Heart right ventricle (tissue), 16 donors: ENCODE results near the gene KRTAP5-8. TPM values are rescaled to one million over a fixed set of nuclear protein-coding genes. Genes with fewer than 3 reads are reported as not detected.

Source experiments
- ATAC-seq, 8 donors: fragments of 200-7000 bp; cut with Tn5 transposase; one replicate each; pipeline ENCODE4 v1.9.1; 2020; ENCODE audit warnings: mild to moderate bottlenecking in 8 of 8, moderate library complexity in 8 of 8, moderate number of reproducible peaks in 1 of 8
- DNase-seq, 2 donors: peaks; one replicate each; pipeline ENCODE4 v3.0.0-alpha.2; 2020
- H3K27ac ChIP-seq, 10 donors: fragments of 200-600 bp; sonication (generic) in 2 of 10; one replicate each; pipeline versions ENCODE4 v1.5.0 to v1.8.0; 2020 to 2022; ENCODE audit warnings: mild to moderate bottlenecking in 3 of 10
- H3K27me3 ChIP-seq, 7 donors: fragments of 200-600 bp; one replicate each; pipeline ENCODE4 v1.8.0; 2021 to 2022; ENCODE audit warnings: mild to moderate bottlenecking in 2 of 7
- H3K36me3 ChIP-seq, 9 donors: fragments of 200-600 bp; sonication (generic) in 1 of 9; one replicate each; pipeline versions ENCODE4 v1.5.0 to v1.8.0; 2020 to 2022; ENCODE audit warnings: mild to moderate bottlenecking in 2 of 9
- H3K4me1 ChIP-seq, 9 donors: fragments of 200-600 bp; sonication (generic) in 1 of 9; one replicate each; pipeline versions ENCODE4 v1.5.0 to v1.8.0; 2020 to 2022; ENCODE audit warnings: mild to moderate bottlenecking in 4 of 9
- H3K4me3 ChIP-seq, 10 donors: fragments of 200-600 bp; sonication (generic) in 2 of 10; one replicate each; pipeline versions ENCODE4 v1.5.0 to v1.8.0; 2020 to 2022; ENCODE audit warnings: mild to moderate bottlenecking in 7 of 10, moderate library complexity in 2 of 10
- H3K9me3 ChIP-seq, 11 donors: fragments of 200-600 bp in 10 of 11; sonication (generic) in 2 of 11; one replicate each; pipeline versions ENCODE4 v1.5.0 to v1.8.0; 2013 to 2022; ENCODE audit warnings: mild to moderate bottlenecking in 2 of 11, control low read depth in 1 of 11, moderate library complexity in 1 of 11
- WGBS, 2 donors: extraction: QIAGEN DNeasy Blood & Tissue Kit; methylation state at CpG; one replicate each; pipeline ENCODE4 v1.1.7; 2013; ENCODE audit warnings: inconsistent platforms in 1 of 2; 5-methylcytosine and 5-hydroxymethylcytosine counted together
- intact Hi-C, 10 donors: fragments of 100-400 bp; cut with DNase I; formaldehyde crosslinking; loops; one replicate each; pipeline versions ENCODE4 v1.11.1 to v1.14.2; 2022
- polyA plus RNA-seq, 2 donors: library from polyadenylated mRNA; stranded (reverse); fragments of 200-250 nt; gene quantifications; one replicate each; pipeline ENCODE4 v1.2.3, GENCODE V29; 2013
- total RNA-seq, 10 donors: library from RNA; stranded (reverse); fragmentation: NEBNext Ultra II Directional in 3 of 10; extraction: Animal tissue kit (Norgen Biotek cat#: 25700) in 3 of 10; gene quantifications; one replicate each; pipeline versions ENCODE4 v1.2.1 to v1.2.4, GENCODE V29; 2021 to 2023
- TF ChIP-seq, protein P1 (sequence below), 9 donors: fragments of 200-600 bp; sonication (generic) in 2 of 9; IDR thresholded peaks; one replicate each; pipeline versions ENCODE4 v1.5.0 to v1.8.0; 2021 to 2022; ENCODE audit warnings: antibody characterized with exemption in 9 of 9, mild to moderate bottlenecking in 5 of 9, moderate library complexity in 1 of 9
- donor health status: Arrhythmogenic right ventricular cardiomyopathy.
- donor health status: ischemic (EF 13 %, LVEDD 7.1; RV severe dilation, severe dysfunction).
- donor health status: healthy with polysubstance abuse.
- donor health status: DM: no; HTN: yes; CAD: no.
- donor health status: DM: no; HTN: no; CAD: no.
- donor health status: ischemic (EF 25% LVEDD 6.9; RV normal size, moderate dysfunction).
- donor health status: ischemic (EF 25% LVEDD 5.7; RV mildly dilated, moderate dysfunction).
- donor health status: healthy.
- donor health status: DM: yes; HTN: yes; CAD: no.
- donor health status: Ischemic cardiomyopathy.
- donor health status: ischemic (EF 35%, LVEDD 5.7; RV mildly dilated, moderate dysfunction).
- donor health status: nonischemic (EF 11% LVEDD 7.7; RV severe dilation, severe dysfunction).
- donor health status: DM: yes; HTN: yes; CAD: no.
- donor health status: PGD.
- donor health status: ischemic (EF 29% LVEDD 5.4; RV normal size, mild dysfunction).
- donor health status: nonischemic (EF 23%, LVEDD 6.1; RV moderate dilation, normal function).

The KRTAP5-8 gene
- total and polyA plus RNA-seq, 12 donors = not detected

DNA sequence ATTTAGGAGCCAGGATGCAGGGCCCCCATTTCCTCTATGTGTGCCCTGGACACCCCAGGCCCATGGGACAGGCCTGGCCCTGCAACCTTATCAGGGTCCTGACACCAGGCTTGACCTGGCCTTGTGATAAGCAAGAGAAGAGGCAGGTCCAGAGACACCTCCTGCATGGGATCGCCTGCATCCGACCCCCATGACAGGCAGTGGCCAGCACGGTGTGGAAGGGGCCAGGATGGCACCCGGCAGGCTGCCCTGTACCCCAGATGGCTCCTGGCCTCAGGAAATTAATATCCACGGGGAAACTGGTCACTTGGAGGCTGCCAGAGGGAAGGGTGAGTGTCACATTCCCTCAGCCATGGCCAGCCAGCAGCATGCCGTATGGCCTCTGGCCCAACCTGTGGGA, 17.2 kb downstream of the KRTAP5-8 start:
- no peak overlapping the region for H3K27ac ChIP-seq
- H3K4me1 ChIP-seq = peaks cover 0 to 3% (median 0%) of the 10 kb centered on the region in 9 donors
- TF ChIP-seq, protein P1, sequence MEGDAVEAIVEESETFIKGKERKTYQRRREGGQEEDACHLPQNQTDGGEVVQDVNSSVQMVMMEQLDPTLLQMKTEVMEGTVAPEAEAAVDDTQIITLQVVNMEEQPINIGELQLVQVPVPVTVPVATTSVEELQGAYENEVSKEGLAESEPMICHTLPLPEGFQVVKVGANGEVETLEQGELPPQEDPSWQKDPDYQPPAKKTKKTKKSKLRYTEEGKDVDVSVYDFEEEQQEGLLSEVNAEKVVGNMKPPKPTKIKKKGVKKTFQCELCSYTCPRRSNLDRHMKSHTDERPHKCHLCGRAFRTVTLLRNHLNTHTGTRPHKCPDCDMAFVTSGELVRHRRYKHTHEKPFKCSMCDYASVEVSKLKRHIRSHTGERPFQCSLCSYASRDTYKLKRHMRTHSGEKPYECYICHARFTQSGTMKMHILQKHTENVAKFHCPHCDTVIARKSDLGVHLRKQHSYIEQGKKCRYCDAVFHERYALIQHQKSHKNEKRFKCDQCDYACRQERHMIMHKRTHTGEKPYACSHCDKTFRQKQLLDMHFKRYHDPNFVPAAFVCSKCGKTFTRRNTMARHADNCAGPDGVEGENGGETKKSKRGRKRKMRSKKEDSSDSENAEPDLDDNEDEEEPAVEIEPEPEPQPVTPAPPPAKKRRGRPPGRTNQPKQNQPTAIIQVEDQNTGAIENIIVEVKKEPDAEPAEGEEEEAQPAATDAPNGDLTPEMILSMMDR (IDR thresholded peaks at IDR 0.05) = no peak
- WGBS, 2 donors = 82 to 85% methylated on average over 6 of the region's 6 CpGs
- DNase-seq = no peak
- no peak overlapping the region for H3K4me3 ChIP-seq
- H3K27me3 ChIP-seq = peaks cover 0 to 4% (median 0%) of the 10 kb centered on the region in 7 donors
- ATAC-seq = no peak
- intact Hi-C loops = no loop called here
- H3K9me3 ChIP-seq = no peaks in the 10 kb centered on the region
- no peaks in the 10 kb centered on the region for H3K36me3 ChIP-seq

DNA sequence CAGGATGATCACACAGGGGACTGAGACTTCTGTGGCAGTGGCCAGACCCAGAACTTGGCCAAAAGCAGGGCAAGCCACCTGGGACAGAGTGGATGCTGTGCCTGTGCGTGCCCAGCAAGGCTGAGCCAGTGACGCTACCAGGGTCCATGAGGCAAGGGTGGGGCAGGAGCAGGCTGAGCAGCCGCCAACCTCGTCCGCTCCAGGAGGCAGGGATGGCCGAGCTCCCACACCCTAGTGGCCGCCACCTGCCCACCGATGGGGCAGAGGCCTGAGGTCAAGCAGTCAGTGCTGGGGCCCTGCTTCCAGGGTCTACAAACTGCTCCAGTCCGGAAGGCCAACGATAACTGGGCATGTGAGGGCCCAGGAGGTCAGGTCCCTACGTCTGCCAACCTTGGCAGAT, 17.7 kb downstream of the KRTAP5-8 start:
- H3K27me3 ChIP-seq = peaks cover 0 to 4% (median 0%) of the 10 kb centered on the region in 7 donors
- H3K4me1 ChIP-seq = no peaks in the 10 kb centered on the region
- 93 to 96% methylated on average over 11 of the region's 11 CpGs for WGBS, 2 donors
- TF ChIP-seq, protein P1 (IDR thresholded peaks at IDR 0.05) = no peak
- H3K27ac ChIP-seq = no peak overlapping the region
- no peak overlapping the region for H3K4me3 ChIP-seq
- no peak for ATAC-seq
- no peaks in the 10 kb centered on the region for H3K36me3 ChIP-seq
- no peak for DNase-seq
- intact Hi-C loops = no loop called here
- H3K9me3 ChIP-seq = peaks cover 0 to 3% (median 0%) of the 10 kb centered on the region in 11 donors

DNA sequence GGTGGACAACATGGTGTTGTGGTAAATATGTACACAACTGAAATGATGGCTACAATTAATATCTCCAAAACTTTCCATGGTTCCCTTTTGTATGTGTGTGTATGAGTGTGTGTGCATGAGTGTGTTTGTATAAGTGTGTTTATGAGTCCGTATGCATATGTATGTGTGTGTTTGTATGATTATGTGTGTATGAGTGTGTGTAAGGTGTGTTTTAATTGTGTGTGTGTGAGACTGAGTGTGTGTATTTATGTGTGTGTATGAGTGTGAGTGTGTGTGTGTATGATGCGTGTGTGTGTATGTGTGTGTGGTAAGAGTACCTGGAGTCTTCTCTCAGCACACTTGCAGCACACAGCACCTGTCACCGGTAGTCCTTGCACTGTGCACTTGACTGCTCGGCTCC, 18.2 kb downstream of the KRTAP5-8 start:
- Histone ChIP-seq H3K27ac (no peak overlapping the region), H3K36me3 (no peaks in the 10 kb centered on the region), H3K4me1 (no peaks in the 10 kb centered on the region), H3K27me3 (peaks cover 0 to 4% (median 0%) of the 10 kb centered on the region in 7 donors), H3K4me3 (no peak overlapping the region), H3K9me3 (peaks cover 0 to 4% (median 0%) of the 10 kb centered on the region in 11 donors)
- DNase-seq (no peak), ATAC-seq (no peak)
- intact Hi-C loops = no loop called here
- 89 to 91% methylated on average over 4 of the region's 4 CpGs for WGBS, 2 donors
- TF ChIP-seq, protein P1 (IDR thresholded peaks at IDR 0.05) = no peak

DNA sequence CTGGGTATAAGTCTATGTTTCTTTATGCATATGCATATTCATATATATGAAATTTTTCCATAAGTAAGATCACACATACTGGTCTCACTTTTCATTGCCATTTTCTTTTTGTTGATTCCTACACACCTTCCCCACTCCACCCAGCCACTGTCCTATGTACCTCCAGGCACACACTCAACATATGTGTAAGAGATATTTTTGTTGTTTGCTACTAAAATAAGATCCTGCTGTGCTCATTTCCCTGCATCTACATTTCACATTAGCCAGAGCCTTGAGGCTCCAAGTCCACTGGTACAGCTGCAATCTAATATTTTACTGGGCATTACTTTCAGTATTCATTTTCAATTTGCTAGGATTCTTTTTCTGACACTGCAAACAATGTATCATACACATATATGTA, 19.4 kb downstream of the KRTAP5-8 start:
- intact Hi-C loops = no loop called here
- Histone ChIP-seq H3K4me3 (no peak overlapping the region), H3K36me3 (no peaks in the 10 kb centered on the region), H3K27ac (no peak overlapping the region), H3K4me1 (no peaks in the 10 kb centered on the region), H3K9me3 (peaks cover 0 to 4% (median 0%) of the 10 kb centered on the region in 11 donors), H3K27me3 (peaks cover 0 to 8% (median 0%) of the 10 kb centered on the region in 7 donors)
- DNase-seq = no peak
- ATAC-seq = no peak
- TF ChIP-seq, protein P1 (IDR thresholded peaks at IDR 0.05) = no peak
